HG02588 (cell line): ENCODE results near the gene BDNF.

ENCODE experiments used
- ATAC-seq: cut with Tn5 transposase; IDR thresholded peaks from one replicate; pipeline ENCODE4 v1.9.1; 2021; ENCODE audit warnings: mild to moderate bottlenecking, moderate library complexity; ENCODE audit not compliant: unreplicated experiment

Gene BDNF

DNA sequence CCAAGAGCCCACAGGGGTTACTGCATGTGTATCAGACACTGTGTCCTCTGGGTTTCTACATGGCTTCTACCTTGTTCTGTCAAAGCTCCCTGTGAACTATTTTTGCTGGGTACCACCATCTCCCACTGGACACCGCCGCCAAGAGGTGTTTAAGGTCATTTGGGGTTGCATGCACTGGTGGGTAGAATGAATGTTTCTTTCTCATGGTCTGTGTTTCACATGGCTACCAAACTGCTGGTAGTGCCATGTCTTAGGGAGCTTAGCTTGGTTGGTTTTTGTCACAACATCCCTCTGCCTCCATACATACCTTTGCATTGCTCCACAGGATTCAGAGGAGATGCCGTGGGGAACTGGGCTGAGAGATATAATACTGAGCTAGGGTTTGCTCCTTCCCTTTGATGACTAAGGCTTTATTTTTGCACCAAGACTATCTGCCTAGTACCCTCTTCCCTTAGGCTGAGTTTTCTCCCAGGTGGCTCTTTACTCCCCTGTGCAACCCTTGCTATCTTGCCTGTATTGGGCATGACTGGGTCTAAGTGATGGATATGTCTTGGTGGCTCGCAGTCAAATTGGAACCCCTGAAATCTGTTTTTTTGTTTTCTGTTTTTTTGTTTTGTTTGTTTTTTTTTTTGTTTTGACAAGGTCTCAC is 73.2 kb downstream of the BDNF start:
- ATAC-seq: no peak

DNA sequence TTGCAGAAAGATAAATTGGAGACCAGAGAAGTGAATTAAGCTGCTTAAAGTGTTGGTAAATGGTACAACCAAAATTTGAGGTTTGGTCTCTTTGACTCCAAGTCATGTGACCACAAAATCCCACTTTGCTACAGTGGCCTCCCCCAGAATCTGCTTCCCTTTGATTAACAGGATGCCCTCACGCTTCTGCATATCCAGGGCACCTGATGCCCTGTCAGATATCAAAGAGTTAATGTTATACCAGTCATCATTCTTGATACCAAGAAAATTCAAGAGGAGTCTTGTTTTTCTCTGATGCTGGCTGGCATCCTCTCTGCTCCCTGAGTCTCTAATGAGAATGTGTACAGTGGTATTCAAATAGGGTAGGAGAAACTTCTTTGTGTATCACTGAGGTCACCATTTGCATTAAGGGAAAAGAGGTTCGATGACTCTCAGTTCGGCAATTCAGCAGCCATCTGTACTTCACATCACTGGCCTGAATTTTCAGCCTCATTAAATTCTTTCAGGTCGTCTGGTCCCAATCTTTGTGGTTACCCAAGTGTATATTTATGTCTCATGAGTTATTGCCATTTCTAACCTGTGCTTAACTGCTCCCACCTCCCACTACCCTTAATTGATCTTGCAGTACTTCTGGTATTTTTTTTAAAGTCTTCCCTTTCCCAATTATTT is 73.9 kb downstream of the BDNF start:
- peak; percentile 66 for ATAC-seq

GRCh38 chr11:27625347-27625912 is 74.8 kb downstream of the BDNF start:
- no peak for ATAC-seq

DNA sequence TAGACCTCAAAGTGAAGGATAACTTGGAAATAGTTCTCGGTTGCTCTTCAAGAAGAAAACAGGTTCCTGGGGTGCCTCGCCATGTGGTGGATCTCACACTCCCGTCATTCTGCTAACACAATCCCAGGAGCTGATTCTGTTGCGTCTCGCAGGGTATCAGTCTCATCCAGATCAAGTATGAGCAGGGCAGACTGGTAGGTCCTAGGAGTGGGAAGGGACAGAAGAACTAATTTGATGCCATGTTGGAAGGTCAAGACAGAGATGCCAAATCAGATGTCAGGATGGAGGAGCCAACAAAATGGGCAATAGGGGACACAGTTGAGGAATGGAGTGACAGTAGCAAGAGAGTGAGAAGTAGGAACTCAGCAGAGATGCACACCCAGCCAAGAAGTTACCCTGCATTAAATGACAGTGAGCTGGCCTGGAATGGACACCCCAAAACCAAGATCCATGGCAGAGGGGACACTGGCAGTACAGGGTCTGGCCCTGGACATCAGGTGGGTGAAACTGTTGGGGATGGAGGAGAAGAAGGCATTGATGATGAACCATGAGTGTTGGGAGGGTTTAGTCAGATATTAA is 76.2 kb downstream of the BDNF start:
- ATAC-seq: no peak

DNA sequence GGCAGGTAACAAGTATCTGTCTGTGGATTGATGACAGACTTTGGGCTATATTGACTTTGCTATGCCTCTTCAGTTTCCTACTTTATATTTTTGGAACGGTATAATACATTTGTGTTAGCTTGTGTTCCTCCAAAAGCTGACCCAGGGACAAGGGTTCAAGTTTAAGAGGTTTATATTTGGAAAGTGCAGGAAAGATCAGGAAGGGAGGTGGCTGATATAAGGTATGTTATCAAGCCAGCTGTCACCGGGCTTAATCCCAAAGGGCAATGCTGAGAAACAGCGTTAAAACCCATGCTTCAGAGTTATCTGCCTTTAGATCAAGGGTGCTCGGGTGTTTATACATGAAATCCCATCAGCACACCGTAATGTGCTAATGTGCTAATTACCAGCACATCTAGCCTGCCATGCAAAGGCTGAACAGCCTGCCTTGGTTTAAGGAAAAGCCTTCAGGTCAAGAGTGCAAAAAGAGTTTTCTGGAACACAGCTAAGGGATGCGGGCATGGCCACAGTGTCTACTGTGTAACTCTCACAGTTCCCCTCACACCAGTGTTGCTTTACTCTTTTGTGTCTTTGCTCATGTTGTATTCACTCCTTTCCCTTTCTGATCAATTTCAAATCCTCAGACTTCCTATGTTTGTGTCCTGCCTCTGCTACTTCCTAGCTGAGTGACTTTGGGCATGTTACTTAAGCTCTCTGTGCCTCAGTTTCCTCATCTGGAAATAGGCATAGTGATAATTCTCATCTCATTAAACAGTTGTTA is 77.5 kb downstream of the BDNF start:
- no peak for ATAC-seq

DNA sequence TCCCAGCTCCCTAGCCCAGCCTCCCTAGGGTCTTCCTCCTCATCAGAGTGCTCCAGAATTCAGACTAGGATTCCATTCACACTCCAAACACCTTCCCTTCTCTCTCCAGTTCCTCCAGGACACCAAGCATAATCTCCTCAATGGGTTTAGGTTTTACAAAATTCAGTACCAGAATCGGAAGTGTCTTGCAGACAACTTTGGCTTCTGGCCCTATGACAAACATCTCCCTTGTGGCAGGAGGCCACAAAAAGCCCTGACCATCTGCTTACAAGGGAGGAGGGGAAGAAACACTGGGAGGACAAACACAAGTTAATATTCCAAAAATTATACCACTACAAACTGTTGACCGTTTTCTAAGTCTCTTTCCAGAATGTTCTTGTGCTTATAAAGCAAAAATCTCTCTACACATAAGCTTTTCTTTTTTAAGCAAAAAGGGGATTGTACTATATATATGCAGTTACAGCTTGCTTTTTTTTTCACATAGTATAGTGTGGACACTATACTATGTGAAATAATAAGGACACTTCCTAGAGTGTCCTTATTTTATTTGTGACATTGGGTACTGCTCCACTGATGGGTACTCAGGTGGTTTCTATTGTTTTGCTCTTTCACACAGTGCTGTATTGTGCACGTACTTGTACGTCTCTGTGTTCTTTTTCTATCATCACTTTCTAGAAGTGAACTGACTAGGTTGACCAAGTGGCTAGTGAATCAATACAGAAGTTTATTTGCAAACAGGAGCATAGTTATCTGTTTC is 78.7 kb downstream of the BDNF start:
- ATAC-seq: no peak

- ATAC-seq: no peak
These were observed 80.4 kb downstream of the BDNF start for GRCh38 chr11:27619763-27620335.

GRCh38 chr11:27619039-27619574 is 81.1 kb downstream of the BDNF start:
- no peak for ATAC-seq

DNA sequence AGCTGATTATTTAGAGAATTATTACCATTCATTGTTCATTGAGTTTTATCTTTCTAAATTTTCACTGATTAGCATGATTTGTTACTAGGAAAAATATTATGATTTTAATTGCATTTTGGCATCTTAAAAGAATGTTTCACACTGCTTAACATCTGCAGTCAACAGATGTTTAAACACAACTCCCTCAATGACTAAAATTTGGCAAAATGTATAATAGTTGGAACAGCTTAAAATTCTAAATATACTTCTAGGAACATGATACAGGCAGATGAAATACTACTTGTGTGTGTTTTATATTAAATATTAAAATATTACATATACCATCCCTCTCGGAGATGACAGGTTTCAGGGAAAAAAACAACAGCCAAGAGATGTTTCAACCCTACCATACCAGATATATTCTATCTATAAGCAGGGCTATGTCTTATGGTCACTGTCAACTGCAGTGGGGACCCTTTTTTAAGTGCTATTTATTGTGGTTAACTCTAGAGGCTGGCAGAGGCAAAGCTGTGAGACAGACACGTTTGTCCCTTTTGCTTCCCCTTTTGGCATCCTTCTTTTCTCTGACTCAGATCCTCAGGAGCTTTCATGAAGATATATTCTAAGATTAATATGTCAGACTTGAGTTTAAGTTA is 81.9 kb downstream of the BDNF start:
- no peak for ATAC-seq

DNA sequence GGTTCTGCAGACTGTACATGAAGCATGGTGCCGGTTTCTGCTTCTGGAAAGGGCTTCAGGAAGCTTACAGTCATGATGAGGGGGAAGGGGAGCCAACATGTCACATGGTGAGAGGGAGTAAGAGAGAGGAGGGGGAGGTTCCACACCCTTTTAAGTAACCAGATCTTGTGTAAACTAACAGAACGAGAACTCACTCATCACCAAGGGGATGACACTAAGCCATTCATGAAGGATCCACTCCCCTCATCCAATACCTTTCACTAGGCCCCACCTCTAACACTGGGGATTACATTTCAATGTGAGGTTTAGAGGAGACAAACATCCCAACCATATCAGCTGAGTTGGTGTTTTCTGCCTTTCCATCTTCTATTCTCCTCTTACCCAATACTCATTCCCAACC is 83.5 kb downstream of the BDNF start:
- no peak for ATAC-seq

GRCh38 chr11:27615833-27616232 is 84.4 kb downstream of the BDNF start:
- ATAC-seq: no peak

- ATAC-seq: no peak
These were observed 86.2 kb downstream of the BDNF start for GRCh38 chr11:27614092-27614491.

DNA sequence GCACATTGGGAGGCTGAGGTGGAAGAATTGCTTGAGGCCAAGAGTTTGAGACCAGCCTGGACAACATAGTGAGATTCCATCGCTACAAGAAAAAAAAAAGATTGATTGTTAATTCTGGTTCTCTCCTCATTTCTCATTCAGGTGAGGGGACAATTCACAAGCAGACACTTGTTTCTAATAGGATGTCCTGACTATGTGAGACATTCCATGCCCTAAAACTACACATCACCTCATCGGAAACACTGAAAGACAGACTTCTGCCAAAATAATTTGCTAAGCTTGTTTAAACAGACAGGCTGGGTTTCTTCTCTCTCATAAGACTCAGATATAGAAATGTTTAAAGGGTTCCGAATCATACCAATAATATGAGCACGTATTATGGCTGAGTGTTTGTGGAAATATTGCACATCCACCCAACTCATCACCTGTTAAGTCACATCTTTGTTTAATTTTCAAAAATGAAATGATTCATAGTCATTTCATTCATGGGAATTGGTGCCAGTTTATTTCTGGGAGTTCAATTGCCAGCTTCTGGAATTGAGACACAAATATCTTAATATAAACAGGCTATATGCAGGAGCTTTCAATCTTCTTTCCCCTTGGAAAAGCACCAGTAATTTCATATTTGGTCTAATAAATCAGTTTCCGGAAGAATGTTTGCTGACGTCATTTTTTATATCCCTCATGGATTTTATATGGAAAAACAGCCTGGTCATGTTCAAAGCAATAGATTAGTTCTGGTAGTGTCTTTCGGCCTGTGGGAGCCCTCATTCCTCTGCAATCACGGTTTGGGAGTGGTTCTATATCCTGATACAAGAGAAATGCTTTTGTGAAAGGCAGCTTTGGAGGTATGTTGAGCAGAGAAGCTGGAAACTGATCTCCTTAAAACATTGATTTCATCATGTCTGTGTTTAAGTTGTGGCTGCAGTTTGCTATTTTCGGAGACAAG is 87.0 kb downstream of the BDNF start:
- ATAC-seq: no peak

- ATAC-seq: no peak
These were observed 88.3 kb downstream of the BDNF start for GRCh38 chr11:27611947-27612455.

GRCh38 chr11:27611390-27611789 is 88.9 kb downstream of the BDNF start:
- ATAC-seq: no peak

GRCh38 chr11:27610946-27611345 is 89.3 kb downstream of the BDNF start:
- ATAC-seq: no peak

GRCh38 chr11:27610280-27610679 is 90.0 kb downstream of the BDNF start:
- ATAC-seq: no peak

- no peak for ATAC-seq
These were observed 91.3 kb downstream of the BDNF start for GRCh38 chr11:27608951-27609350.
